ENCODE results near the gene SETMAR. TPM values are rescaled to one million over a fixed set of nuclear protein-coding genes. Genes with fewer than 3 reads are reported as not detected.

The SETMAR gene
- total RNA-seq, 1 experiment from 2014 or later, result 11.8 TPM

- Mint-ChIP-seq H3K4me1 (ENCODE audit: low read depth, unreplicated experiment) (peaks cover 22% of the 10 kb centered on the region), H3K27me3 (ENCODE audit: insufficient read depth, unreplicated experiment) (no peaks in the 10 kb centered on the region), H3K9me3 (ENCODE audit: unreplicated experiment) (no peaks in the 10 kb centered on the region), H3K36me3 (ENCODE audit: insufficient read depth, unreplicated experiment) (peaks cover 5% of the 10 kb centered on the region), H3K27ac (ENCODE audit: unreplicated experiment) (no peak overlapping the region), H3K4me3 (ENCODE audit: unreplicated experiment) (no peak overlapping the region)
- Histone ChIP-seq H3K36me3 (ENCODE audit: control insufficient read depth, insufficient read depth, low read length) (no peaks in the 10 kb centered on the region), H3K9me3 (no peaks in the 10 kb centered on the region), H3K4me1 (peaks cover 20% of the 10 kb centered on the region), H3K4me3 (ENCODE audit: low read depth, low read length) (no peak overlapping the region), H3K27me3 (replicated peaks; ENCODE audit: control insufficient read depth, insufficient read depth, low read length) (no peaks in the 10 kb centered on the region)
- intact Hi-C loops (cut with micrococcal nuclease; ENCODE audit: unreplicated experiment), result no loop called here
- no peak for DNase-seq
- BruUV-seq (replicated peaks), result no TSS peak
- POLR2A ChIA-PET, result no interaction called here
- TF ChIP-seq CTCF (IDR thresholded peaks at IDR 0.05; ENCODE audit: insufficient read depth in 1 of 2, low read depth in 1 of 2, low read length in 1 of 2, severe bottlenecking in 1 of 2, unreplicated experiment in 1 of 2), result no peak
- CTCF ChIA-PET, result no interaction called here
These were observed 3.7 kb downstream of the SETMAR start for GRCh38 chr3:4306860-4307259.

GRCh38 chr3:4309491-4310128 lies 6.4 kb downstream of the SETMAR start:
- ChIA-PET POLR2A (no interaction called here), CTCF (no interaction called here)
- no peaks in the 10 kb centered on the region for H3K9me3 ChIP-seq
- no peak overlapping the region for H3K4me3 Mint-ChIP-seq (ENCODE audit: unreplicated experiment)
- H3K27ac Mint-ChIP-seq (ENCODE audit: unreplicated experiment), result no peak overlapping the region
- H3K4me1 Mint-ChIP-seq (ENCODE audit: low read depth, unreplicated experiment), result peaks cover 10% of the 10 kb centered on the region
- no peak for DNase-seq
- H3K4me3 ChIP-seq (ENCODE audit: low read depth, low read length), result no peak overlapping the region
- H3K27me3 ChIP-seq (replicated peaks; ENCODE audit: control insufficient read depth, insufficient read depth, low read length), result no peaks in the 10 kb centered on the region
- no peaks in the 10 kb centered on the region for H3K27me3 Mint-ChIP-seq (ENCODE audit: insufficient read depth, unreplicated experiment)
- peaks cover 7% of the 10 kb centered on the region for H3K36me3 Mint-ChIP-seq (ENCODE audit: insufficient read depth, unreplicated experiment)
- no peak for TF ChIP-seq CTCF (IDR thresholded peaks at IDR 0.05; ENCODE audit: insufficient read depth in 1 of 2, low read depth in 1 of 2, low read length in 1 of 2, severe bottlenecking in 1 of 2, unreplicated experiment in 1 of 2)
- peaks cover 26% of the 10 kb centered on the region for H3K4me1 ChIP-seq
- BruUV-seq (replicated peaks), result no TSS peak
- H3K36me3 ChIP-seq (ENCODE audit: control insufficient read depth, insufficient read depth, low read length), result no peaks in the 10 kb centered on the region
- H3K9me3 Mint-ChIP-seq (ENCODE audit: unreplicated experiment), result no peaks in the 10 kb centered on the region
- intact Hi-C loops (cut with micrococcal nuclease; ENCODE audit: unreplicated experiment), result no loop called here

- no peak overlapping the region for H3K27ac Mint-ChIP-seq (ENCODE audit: unreplicated experiment)
- H3K4me3 Mint-ChIP-seq (ENCODE audit: unreplicated experiment), result no peak overlapping the region
These were observed 7.8 kb downstream of the SETMAR start for GRCh38 chr3:4310971-4311370.

More at GRCh38 chr3:4310971-4311370, 7.8 kb downstream of the SETMAR start:
- ChIA-PET POLR2A (no interaction called here), CTCF (interaction anchor here (0.6 kb wide), 1 partner anchor 466 kb away, joined by 3 read pairs; no protein-coding TSS in a partner anchor)
- Histone ChIP-seq H3K27me3 (replicated peaks; ENCODE audit: control insufficient read depth, insufficient read depth, low read length) (no peaks in the 10 kb centered on the region), H3K9me3 (no peaks in the 10 kb centered on the region), H3K4me3 (ENCODE audit: low read depth, low read length) (no peak overlapping the region), H3K4me1 (peaks cover 15% of the 10 kb centered on the region; the same call in 1 of the 2 replicates), H3K36me3 (ENCODE audit: control insufficient read depth, insufficient read depth, low read length) (no peaks in the 10 kb centered on the region)
- DNase-seq, result no peak
- intact Hi-C loops (cut with micrococcal nuclease; ENCODE audit: unreplicated experiment), result no loop called here
- H3K9me3 Mint-ChIP-seq (ENCODE audit: unreplicated experiment), result no peaks in the 10 kb centered on the region
- H3K4me1 Mint-ChIP-seq (ENCODE audit: low read depth, unreplicated experiment), result peaks cover 6% of the 10 kb centered on the region
- H3K27me3 Mint-ChIP-seq (ENCODE audit: insufficient read depth, unreplicated experiment), result no peaks in the 10 kb centered on the region
- peaks cover 8% of the 10 kb centered on the region for H3K36me3 Mint-ChIP-seq (ENCODE audit: insufficient read depth, unreplicated experiment)
- no peak for TF ChIP-seq CTCF (IDR thresholded peaks at IDR 0.05; ENCODE audit: insufficient read depth in 1 of 2, low read depth in 1 of 2, low read length in 1 of 2, severe bottlenecking in 1 of 2, unreplicated experiment in 1 of 2)
- no TSS peak for BruUV-seq (replicated peaks)
